Neural progenitor cell (in vitro differentiated cells): ENCODE data around the gene DPYSL5.

Source experiments
- CTCF ChIP-seq: fragments of 200-600 bp; sonication (generic); IDR thresholded peaks from 2 replicates; pipeline ENCODE4 v1.5.1; 2017; ENCODE audit warnings: antibody characterized with exemption, mild to moderate bottlenecking
- EZH2 ChIP-seq: fragments of 200-600 bp; sonication (generic); IDR thresholded peaks from 2 replicates; pipeline ENCODE4 v1.6.1; 2017; ENCODE audit warnings: antibody characterized with exemption, mild to moderate bottlenecking, moderate library complexity

- TF ChIP-seq CTCF = no peak
- TF ChIP-seq EZH2 = no peak
These were observed 46.2 kb downstream of the DPYSL5 start for GRCh38 chr2:26894136-26894535.
